ENCODE measurements around the gene GUCY2D. TPM values are rescaled to one million over a fixed set of nuclear protein-coding genes. Genes with fewer than 3 reads are reported as not detected.

GUCY2D gene
- total RNA-seq, 4 donors from 2014 or later = not detected

DNA sequence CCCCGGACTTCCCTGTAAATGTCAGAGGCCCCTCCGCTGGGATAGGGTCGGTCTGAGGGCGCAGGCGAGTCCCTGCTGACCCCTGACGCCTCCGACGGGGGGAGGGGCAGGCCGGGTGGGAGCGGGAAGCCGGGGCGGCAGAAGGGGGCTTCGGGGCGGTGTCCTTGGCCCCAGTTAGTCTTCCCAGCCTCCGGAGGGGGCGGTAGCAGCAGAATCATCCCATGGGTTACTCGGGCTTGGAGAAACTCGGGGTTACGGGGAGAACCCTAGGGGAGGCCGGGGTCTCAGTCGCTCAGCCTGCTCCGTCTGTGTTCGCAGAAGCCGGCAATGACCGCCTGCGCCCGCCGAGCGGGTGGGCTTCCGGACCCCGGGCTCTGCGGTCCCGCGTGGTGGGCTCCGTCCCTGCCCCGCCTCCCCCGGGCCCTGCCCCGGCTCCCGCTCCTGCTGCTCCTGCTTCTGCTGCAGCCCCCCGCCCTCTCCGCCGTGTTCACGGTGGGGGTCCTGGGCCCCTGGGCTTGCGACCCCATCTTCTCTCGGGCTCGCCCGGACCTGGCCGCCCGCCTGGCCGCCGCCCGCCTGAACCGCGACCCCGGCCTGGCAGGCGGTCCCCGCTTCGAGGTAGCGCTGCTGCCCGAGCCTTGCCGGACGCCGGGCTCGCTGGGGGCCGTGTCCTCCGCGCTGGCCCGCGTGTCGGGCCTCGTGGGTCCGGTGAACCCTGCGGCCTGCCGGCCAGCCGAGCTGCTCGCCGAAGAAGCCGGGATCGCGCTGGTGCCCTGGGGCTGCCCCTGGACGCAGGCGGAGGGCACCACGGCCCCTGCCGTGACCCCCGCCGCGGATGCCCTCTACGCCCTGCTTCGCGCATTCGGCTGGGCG is 542 bp downstream of the GUCY2D start:
- H3K27me3 ChIP-seq = peaks cover 17% of the 10 kb centered on the region
- TF ChIP-seq, protein P1, sequence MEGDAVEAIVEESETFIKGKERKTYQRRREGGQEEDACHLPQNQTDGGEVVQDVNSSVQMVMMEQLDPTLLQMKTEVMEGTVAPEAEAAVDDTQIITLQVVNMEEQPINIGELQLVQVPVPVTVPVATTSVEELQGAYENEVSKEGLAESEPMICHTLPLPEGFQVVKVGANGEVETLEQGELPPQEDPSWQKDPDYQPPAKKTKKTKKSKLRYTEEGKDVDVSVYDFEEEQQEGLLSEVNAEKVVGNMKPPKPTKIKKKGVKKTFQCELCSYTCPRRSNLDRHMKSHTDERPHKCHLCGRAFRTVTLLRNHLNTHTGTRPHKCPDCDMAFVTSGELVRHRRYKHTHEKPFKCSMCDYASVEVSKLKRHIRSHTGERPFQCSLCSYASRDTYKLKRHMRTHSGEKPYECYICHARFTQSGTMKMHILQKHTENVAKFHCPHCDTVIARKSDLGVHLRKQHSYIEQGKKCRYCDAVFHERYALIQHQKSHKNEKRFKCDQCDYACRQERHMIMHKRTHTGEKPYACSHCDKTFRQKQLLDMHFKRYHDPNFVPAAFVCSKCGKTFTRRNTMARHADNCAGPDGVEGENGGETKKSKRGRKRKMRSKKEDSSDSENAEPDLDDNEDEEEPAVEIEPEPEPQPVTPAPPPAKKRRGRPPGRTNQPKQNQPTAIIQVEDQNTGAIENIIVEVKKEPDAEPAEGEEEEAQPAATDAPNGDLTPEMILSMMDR (IDR thresholded peaks at IDR 0.05) = no peak
- TF ChIP-seq POLR2A (IDR thresholded peaks at IDR 0.05) = no peak
- H3K4me1 ChIP-seq = peaks cover 6 to 15% of the 10 kb centered on the region in 2 donors
- H3K27ac ChIP-seq = no peak overlapping the region
- whole genome bisulfite sequencing, 2 donors = 2% methylated on average over 39 of the region's 92 CpGs; no CpG with 5 or more reads in 1 of the 2 donors
- intact Hi-C loops (cut with DNase I) = no loop called here
- no peaks in the 10 kb centered on the region for H3K36me3 ChIP-seq
- DNase-seq = no peak
- no peaks in the 10 kb centered on the region for H3K9me3 ChIP-seq
- no peak overlapping the region for H3K4me3 ChIP-seq (replicated peaks in 1 of 3)

DNA sequence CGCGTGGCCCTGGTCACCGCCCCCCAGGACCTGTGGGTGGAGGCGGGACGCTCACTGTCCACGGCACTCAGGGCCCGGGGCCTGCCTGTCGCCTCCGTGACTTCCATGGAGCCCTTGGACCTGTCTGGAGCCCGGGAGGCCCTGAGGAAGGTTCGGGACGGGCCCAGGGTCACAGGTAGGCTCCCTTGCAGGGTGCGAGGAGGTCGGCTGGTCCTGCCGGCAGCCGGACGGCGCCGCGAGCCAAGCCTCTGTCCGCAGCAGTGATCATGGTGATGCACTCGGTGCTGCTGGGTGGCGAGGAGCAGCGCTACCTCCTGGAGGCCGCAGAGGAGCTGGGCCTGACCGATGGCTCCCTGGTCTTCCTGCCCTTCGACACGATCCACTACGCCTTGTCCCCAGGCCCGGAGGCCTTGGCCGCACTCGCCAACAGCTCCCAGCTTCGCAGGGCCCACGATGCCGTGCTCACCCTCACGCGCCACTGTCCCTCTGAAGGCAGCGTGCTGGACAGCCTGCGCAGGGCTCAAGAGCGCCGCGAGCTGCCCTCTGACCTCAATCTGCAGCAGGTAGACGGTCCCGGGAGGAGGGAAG is 1.3 kb downstream of the GUCY2D start:
- Histone ChIP-seq H3K27me3 (peaks cover 17% of the 10 kb centered on the region), H3K4me1 (peaks cover 6 to 15% of the 10 kb centered on the region in 2 donors), H3K4me3 (replicated peaks in 1 of 3) (no peak overlapping the region), H3K27ac (no peak overlapping the region), H3K9me3 (no peaks in the 10 kb centered on the region), H3K36me3 (no peaks in the 10 kb centered on the region)
- no peak for TF ChIP-seq POLR2A (IDR thresholded peaks at IDR 0.05)
- TF ChIP-seq, protein P1 (IDR thresholded peaks at IDR 0.05) = no peak
- intact Hi-C loops (cut with DNase I) = no loop called here
- no peak for DNase-seq
- 43 to 52% methylated on average over 21 to 25 of the region's 44 CpGs for WGBS, 2 donors

DNA sequence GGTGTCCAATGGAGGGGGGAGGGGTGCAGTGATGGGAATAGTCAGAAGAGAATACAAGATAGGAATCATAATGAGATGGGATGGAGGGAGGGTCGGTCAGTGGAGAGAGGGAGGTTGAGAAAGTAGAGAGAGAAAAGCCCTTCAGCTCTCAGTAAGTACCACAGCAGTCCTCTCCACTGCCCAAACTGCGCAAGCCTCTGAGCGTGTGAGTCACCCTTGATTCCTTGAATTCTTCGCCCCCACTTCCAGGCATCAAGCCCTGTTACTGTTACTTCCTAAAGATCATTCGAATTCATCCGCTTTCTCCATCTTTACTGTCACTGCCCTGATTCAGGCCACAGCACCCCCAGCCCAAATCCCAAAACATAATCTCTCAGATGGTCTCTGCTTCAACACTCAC is 2.5 kb downstream of the GUCY2D start:
- Histone ChIP-seq H3K4me3 (replicated peaks in 1 of 3) (no peak overlapping the region), H3K27ac (no peak overlapping the region), H3K9me3 (no peaks in the 10 kb centered on the region), H3K36me3 (no peaks in the 10 kb centered on the region), H3K4me1 (peaks cover 6 to 15% of the 10 kb centered on the region in 2 donors), H3K27me3 (peaks cover 17% of the 10 kb centered on the region)
- TF ChIP-seq POLR2A (IDR thresholded peaks at IDR 0.05) = no peak
- TF ChIP-seq, protein P1 (IDR thresholded peaks at IDR 0.05) = no peak
- 92 to 95% methylated on average over 6 of the region's 6 CpGs for WGBS, 2 donors
- intact Hi-C loops (cut with DNase I) = no loop called here
- DNase-seq = no peak

DNA sequence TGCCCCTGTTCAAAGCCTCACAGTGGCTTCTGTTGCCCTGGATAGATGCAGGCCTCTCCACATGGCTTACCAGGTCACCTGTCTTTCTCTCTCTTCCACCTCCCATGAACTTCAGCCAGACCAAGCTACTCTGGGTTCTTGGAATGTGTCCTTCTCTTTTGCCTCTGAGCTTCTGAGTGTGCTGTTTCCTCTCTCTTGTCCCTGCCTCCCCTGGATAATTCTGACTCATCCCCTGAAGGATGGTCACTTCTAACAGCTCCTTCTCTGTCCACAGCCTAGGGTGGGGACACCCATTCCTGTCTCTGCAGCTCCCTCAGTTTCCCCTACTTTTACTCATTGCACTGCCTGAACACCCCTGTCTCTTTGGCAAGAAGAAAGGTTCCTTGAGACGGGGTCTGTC is 2.9 kb downstream of the GUCY2D start:
- no peak for DNase-seq
- Histone ChIP-seq H3K9me3 (no peaks in the 10 kb centered on the region), H3K27ac (no peak overlapping the region), H3K27me3 (peaks cover 17% of the 10 kb centered on the region), H3K4me3 (replicated peaks in 1 of 3) (no peak overlapping the region), H3K4me1 (peaks cover 6 to 15% of the 10 kb centered on the region in 2 donors), H3K36me3 (no peaks in the 10 kb centered on the region)
- WGBS, 2 donors = 88 to 97% methylated on average over 1 of the region's 1 CpG
- intact Hi-C loops (cut with DNase I) = no loop called here
- TF ChIP-seq POLR2A (IDR thresholded peaks at IDR 0.05) = no peak
- TF ChIP-seq, protein P1 (IDR thresholded peaks at IDR 0.05) = no peak

All from thyroid gland (tissue), 4 donors.